ENCODE measurements around the gene GSK3A.

DNA sequence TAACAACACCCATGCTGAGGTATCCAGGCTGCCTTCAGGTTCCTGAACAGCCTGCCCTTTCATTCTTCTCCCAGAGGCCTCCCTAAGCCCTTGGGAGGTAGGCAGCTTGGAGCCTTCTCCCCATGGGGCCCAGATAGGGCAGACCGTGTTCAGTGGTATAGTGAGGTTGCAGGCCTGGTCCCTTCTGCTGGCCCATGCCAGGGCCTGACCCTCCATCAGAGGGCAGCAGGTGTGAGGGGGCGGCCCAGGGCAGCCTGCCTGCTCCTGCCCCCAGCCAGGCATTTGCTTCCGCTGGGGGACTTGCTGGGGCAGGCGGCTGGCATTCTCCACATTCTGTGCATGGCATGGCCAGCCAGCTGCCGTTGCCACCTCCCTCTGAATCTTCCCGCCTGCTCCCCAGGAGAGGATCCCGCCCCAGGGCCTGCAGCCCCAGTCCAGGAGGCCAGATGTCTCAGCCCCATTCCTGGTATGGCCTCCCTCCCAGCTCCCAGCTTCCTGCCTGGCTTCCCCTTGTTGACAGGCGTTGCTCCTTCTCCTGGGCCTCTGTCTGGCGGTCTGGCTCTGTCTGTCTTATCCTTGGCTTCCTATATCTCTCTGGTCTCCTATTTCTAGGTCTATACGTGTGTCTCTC lies 35.5 kb upstream of the GSK3A start:
- TF ChIP-seq POLR2A (IDR thresholded peaks at IDR 0.05) (no peak), EP300 (IDR thresholded peaks at IDR 0.05) (no peak), POLR2AphosphoS5 (IDR thresholded peaks at IDR 0.05) (no peak)
- TF ChIP-seq, protein P1, sequence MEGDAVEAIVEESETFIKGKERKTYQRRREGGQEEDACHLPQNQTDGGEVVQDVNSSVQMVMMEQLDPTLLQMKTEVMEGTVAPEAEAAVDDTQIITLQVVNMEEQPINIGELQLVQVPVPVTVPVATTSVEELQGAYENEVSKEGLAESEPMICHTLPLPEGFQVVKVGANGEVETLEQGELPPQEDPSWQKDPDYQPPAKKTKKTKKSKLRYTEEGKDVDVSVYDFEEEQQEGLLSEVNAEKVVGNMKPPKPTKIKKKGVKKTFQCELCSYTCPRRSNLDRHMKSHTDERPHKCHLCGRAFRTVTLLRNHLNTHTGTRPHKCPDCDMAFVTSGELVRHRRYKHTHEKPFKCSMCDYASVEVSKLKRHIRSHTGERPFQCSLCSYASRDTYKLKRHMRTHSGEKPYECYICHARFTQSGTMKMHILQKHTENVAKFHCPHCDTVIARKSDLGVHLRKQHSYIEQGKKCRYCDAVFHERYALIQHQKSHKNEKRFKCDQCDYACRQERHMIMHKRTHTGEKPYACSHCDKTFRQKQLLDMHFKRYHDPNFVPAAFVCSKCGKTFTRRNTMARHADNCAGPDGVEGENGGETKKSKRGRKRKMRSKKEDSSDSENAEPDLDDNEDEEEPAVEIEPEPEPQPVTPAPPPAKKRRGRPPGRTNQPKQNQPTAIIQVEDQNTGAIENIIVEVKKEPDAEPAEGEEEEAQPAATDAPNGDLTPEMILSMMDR (IDR thresholded peaks at IDR 0.05) = no peak
